Stomach (tissue), 4 donors: Measurements from ENCODE around the gene NPHP4.

ENCODE experiments used
- CTCF ChIP-seq, 7 experiments: fragments of 450-650 bp in 4 of 7; fragments of 200-600 bp in 3 of 7; sonication (generic) in 3 of 7; IDR thresholded peaks; one replicate each; pipeline ENCODE4 v1.5.1; 2016 to 2019; ENCODE audit warnings: antibody characterized with exemption in 7 of 7, control low read depth in 2 of 7, mild to moderate bottlenecking in 1 of 7
- EP300 ChIP-seq: sonication (generic); formaldehyde crosslinking; IDR thresholded peaks from one replicate; pipeline ENCODE4 v1.6.1; 2017; ENCODE audit warnings: antibody characterized with exemption
- POLR2AphosphoS5 ChIP-seq, 3 donors: sonication (generic); formaldehyde crosslinking; IDR thresholded peaks; one replicate each; pipeline ENCODE4 v1.6.1; 2016; ENCODE audit warnings: antibody characterized with exemption in 3 of 3

- TF ChIP-seq CTCF (IDR thresholded peaks at IDR 0.05), result no peak
- TF ChIP-seq POLR2AphosphoS5 (IDR thresholded peaks at IDR 0.05), result no peak
- no peak for TF ChIP-seq EP300
These were observed 149.5 kb downstream of the NPHP4 start for GRCh38 chr1:5842679-5843078.
